Measurements from ENCODE around the gene ARHGEF4. TPM values are rescaled to one million over a fixed set of nuclear protein-coding genes. Genes with fewer than 3 reads are reported as not detected.

Gene ARHGEF4
- total RNA-seq, 1 experiment from 2014 or later, result 26.6 TPM

DNA sequence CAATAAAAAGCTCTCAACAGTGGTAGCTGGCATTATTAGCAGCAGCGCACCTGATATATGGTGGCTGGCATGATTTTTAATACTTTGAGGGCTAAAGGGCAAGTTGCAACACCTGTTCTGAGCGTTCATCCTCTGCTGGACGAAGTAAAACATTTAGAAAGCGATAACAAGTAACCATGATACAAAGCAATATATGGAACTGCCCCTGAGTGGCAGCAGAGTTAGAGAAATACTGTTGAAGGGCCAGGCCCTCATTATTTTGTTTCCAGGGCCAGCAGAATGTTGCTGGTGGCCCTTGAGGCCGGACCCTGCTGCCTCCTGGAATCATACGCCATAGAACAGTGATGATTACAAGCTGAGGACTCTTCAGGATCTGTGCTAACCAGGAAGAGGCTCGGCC, 47.8 kb downstream of the ARHGEF4 start:
- Histone ChIP-seq H3K27ac (ENCODE audit: low read depth, low read length) (no peak overlapping the region), H3K36me3 (ENCODE audit: control insufficient read depth in 1 of 2, insufficient read depth in 2 of 2, low read length in 2 of 2) (no peaks in the 10 kb centered on the region), H3K27me3 (ENCODE audit: insufficient read depth, low read length) (no peaks in the 10 kb centered on the region), H3K4me3 (replicated peaks in 1 of 2; ENCODE audit: low read depth in 1 of 2, low read length in 2 of 2) (no peak overlapping the region), H3K4me2 (ENCODE audit: low read length) (no peak overlapping the region), H3K9me3 (ENCODE audit: control insufficient read depth in 1 of 2, insufficient read depth in 1 of 2, low read depth in 1 of 2, low read length in 2 of 2) (no peaks in the 10 kb centered on the region), H4K20me1 (ENCODE audit: insufficient read depth) (no peaks in the 10 kb centered on the region), H3K79me2 (ENCODE audit: insufficient read depth, low read length) (no peaks in the 10 kb centered on the region), H3K4me1 (ENCODE audit: control insufficient read depth in 1 of 2, insufficient read depth in 2 of 2, low read length in 2 of 2) (peaks cover 0 to 12% of the 10 kb centered on the region in 2 experiments; a peak in 1 of 4 replicates), H2AFZ (ENCODE audit: low read depth, low read length, poor library complexity, severe bottlenecking) (no peak overlapping the region), H3K9me2 (ENCODE audit: insufficient read depth) (no peaks in the 10 kb centered on the region), H3K9ac (ENCODE audit: low read length) (no peak overlapping the region)
- ChIA-PET CTCF (interaction anchor here (1.7 kb wide), 1 partner anchor 11 kb away, joined by 4 read pairs; no protein-coding TSS in a partner anchor), POLR2A (no interaction called here), RAD21 (ENCODE audit: low non-redundant PET in 1 of 2, low total read pairs in 2 of 2, uncharacterized antibody in 2 of 2, unreplicated experiment in 2 of 2) (no interaction called here)
- no TSS peak for BruUV-seq (replicated peaks)
- intact Hi-C loops (cut with micrococcal nuclease), result no loop called here
- DNase-seq (ENCODE audit: low read depth, low spot score) (no peak), ATAC-seq (no peak)
- TF ChIP-seq, protein P1, sequence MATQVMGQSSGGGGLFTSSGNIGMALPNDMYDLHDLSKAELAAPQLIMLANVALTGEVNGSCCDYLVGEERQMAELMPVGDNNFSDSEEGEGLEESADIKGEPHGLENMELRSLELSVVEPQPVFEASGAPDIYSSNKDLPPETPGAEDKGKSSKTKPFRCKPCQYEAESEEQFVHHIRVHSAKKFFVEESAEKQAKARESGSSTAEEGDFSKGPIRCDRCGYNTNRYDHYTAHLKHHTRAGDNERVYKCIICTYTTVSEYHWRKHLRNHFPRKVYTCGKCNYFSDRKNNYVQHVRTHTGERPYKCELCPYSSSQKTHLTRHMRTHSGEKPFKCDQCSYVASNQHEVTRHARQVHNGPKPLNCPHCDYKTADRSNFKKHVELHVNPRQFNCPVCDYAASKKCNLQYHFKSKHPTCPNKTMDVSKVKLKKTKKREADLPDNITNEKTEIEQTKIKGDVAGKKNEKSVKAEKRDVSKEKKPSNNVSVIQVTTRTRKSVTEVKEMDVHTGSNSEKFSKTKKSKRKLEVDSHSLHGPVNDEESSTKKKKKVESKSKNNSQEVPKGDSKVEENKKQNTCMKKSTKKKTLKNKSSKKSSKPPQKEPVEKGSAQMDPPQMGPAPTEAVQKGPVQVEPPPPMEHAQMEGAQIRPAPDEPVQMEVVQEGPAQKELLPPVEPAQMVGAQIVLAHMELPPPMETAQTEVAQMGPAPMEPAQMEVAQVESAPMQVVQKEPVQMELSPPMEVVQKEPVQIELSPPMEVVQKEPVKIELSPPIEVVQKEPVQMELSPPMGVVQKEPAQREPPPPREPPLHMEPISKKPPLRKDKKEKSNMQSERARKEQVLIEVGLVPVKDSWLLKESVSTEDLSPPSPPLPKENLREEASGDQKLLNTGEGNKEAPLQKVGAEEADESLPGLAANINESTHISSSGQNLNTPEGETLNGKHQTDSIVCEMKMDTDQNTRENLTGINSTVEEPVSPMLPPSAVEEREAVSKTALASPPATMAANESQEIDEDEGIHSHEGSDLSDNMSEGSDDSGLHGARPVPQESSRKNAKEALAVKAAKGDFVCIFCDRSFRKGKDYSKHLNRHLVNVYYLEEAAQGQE (IDR thresholded peaks at IDR 0.05; ENCODE audit: low read depth), result no peak
- no peak for TF ChIP-seq SIN3A (IDR thresholded peaks at IDR 0.05; ENCODE audit: low read depth)
- TF ChIP-seq TCF7L2 (IDR thresholded peaks at IDR 0.05; ENCODE audit: borderline replicate concordance, extremely low read depth, insufficient read depth, insufficient read length), result no peak
- no peak for TF ChIP-seq JUND (IDR thresholded peaks at IDR 0.05)
- TF ChIP-seq EZH2 (IDR thresholded peaks at IDR 0.05), result no peak
- TF ChIP-seq, protein P2, sequence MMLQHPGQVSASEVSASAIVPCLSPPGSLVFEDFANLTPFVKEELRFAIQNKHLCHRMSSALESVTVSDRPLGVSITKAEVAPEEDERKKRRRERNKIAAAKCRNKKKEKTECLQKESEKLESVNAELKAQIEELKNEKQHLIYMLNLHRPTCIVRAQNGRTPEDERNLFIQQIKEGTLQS (IDR thresholded peaks at IDR 0.05), result no peak
- no peak for TF ChIP-seq ELF1 (IDR thresholded peaks at IDR 0.05; ENCODE audit: borderline replicate concordance, low read depth)
- no peak for TF ChIP-seq CBX3 (IDR thresholded peaks at IDR 0.05; ENCODE audit: low read depth)
- no peak for TF ChIP-seq SRF (IDR thresholded peaks at IDR 0.05; ENCODE audit: low read depth)
- no peak for TF ChIP-seq RAD21 (IDR thresholded peaks at IDR 0.05; ENCODE audit: low read depth)
- TF ChIP-seq, protein P3, sequence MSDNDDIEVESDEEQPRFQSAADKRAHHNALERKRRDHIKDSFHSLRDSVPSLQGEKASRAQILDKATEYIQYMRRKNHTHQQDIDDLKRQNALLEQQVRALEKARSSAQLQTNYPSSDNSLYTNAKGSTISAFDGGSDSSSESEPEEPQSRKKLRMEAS (IDR thresholded peaks at IDR 0.05), result no peak
- TF ChIP-seq EZH2phosphoT487 (IDR thresholded peaks at IDR 0.05; ENCODE audit: borderline replicate concordance), result no peak
- no peak for TF ChIP-seq POLR2A (IDR thresholded peaks at IDR 0.05; ENCODE audit: borderline replicate concordance, extremely low read depth, insufficient read depth, insufficient read length)
- no peak for TF ChIP-seq ZNF274 (IDR thresholded peaks at IDR 0.05; ENCODE audit: low read depth, low read length)
- TF ChIP-seq POLR2AphosphoS5 (IDR thresholded peaks at IDR 0.05; ENCODE audit: low read depth, low read length), result no peak
- TF ChIP-seq, protein P4, sequence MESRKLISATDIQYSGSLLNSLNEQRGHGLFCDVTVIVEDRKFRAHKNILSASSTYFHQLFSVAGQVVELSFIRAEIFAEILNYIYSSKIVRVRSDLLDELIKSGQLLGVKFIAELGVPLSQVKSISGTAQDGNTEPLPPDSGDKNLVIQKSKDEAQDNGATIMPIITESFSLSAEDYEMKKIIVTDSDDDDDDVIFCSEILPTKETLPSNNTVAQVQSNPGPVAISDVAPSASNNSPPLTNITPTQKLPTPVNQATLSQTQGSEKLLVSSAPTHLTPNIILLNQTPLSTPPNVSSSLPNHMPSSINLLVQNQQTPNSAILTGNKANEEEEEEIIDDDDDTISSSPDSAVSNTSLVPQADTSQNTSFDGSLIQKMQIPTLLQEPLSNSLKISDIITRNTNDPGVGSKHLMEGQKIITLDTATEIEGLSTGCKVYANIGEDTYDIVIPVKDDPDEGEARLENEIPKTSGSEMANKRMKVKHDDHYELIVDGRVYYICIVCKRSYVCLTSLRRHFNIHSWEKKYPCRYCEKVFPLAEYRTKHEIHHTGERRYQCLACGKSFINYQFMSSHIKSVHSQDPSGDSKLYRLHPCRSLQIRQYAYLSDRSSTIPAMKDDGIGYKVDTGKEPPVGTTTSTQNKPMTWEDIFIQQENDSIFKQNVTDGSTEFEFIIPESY (IDR thresholded peaks at IDR 0.05; ENCODE audit: extremely low read depth, insufficient replicate concordance, low read length), result no peak
- no peak for TF ChIP-seq CEBPB (IDR thresholded peaks at IDR 0.05; ENCODE audit: low read depth)
- no peak for TF ChIP-seq EGR1 (IDR thresholded peaks at IDR 0.05; ENCODE audit: low read depth)
- TF ChIP-seq, protein P5, sequence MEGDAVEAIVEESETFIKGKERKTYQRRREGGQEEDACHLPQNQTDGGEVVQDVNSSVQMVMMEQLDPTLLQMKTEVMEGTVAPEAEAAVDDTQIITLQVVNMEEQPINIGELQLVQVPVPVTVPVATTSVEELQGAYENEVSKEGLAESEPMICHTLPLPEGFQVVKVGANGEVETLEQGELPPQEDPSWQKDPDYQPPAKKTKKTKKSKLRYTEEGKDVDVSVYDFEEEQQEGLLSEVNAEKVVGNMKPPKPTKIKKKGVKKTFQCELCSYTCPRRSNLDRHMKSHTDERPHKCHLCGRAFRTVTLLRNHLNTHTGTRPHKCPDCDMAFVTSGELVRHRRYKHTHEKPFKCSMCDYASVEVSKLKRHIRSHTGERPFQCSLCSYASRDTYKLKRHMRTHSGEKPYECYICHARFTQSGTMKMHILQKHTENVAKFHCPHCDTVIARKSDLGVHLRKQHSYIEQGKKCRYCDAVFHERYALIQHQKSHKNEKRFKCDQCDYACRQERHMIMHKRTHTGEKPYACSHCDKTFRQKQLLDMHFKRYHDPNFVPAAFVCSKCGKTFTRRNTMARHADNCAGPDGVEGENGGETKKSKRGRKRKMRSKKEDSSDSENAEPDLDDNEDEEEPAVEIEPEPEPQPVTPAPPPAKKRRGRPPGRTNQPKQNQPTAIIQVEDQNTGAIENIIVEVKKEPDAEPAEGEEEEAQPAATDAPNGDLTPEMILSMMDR (IDR thresholded peaks at IDR 0.05 in 2 of 3, conservative IDR thresholded peaks at IDR 0.05 in 1 of 3; ENCODE audit: borderline replicate concordance in 1 of 3, insufficient read depth in 1 of 3, low read depth in 2 of 3, low read length in 2 of 3), result no peak
- TF ChIP-seq YY1 (IDR thresholded peaks at IDR 0.05; ENCODE audit: extremely low read depth, insufficient replicate concordance, low read depth, low read length), result no peak

Data from HCT116 (cell line).